ENCODE measurements around the gene IL3.

IL3 gene

DNA sequence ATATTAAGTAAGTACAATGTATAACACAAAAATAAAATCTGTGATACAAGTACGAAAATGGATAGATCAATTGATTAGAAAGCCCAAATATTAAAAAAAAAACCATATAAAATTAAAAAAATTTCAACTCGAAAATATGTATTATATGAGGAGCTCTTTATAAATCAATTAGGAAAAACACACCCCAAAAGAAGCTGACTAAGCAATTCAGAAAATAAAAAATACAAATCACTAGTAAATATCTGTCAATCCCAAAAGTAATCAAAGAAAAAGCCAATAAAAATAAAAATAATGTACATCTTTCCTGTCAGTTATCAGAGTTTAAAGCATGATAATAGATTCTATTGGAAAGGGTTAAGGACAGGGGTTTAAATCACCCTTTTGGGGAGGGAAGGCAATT lies 38.8 kb upstream of the IL3 start:
- no peak for TF ChIP-seq CTCF (IDR thresholded peaks at IDR 0.05; ENCODE audit: low read depth, low read length)
- H3K4me3 ChIP-seq (ENCODE audit: low read depth, low read length): no peak overlapping the region
- no peak for DNase-seq (ENCODE audit: low read depth, low spot score)
- in situ Hi-C loops (cut with HindIII; ENCODE audit: low sequenced_read_pairs): no loop called here

DNA sequence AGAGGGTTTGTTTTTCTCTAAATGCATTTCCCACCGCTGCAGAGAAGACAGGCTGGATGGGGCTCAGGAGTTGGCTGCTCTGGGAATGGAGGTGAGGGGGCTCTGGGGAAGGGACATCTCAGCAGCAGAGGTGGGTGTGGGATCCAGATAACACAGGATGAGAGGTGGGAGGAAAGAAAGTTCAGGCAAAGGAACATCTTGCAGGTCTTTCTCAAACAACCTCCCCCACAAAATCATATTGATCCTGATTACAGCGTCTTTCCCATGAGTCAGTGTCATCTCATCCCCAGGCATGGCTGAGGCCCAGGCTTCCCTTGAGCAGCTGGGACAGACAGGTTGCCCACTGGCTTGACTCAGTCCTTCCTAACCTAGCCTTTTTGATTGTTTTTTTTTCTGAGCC lies 37.7 kb upstream of the IL3 start:
- no peak for DNase-seq (ENCODE audit: low read depth, low spot score)
- no peak overlapping the region for H3K4me3 ChIP-seq (ENCODE audit: low read depth, low read length)
- in situ Hi-C loops (cut with HindIII; ENCODE audit: low sequenced_read_pairs): no loop called here
- TF ChIP-seq CTCF (IDR thresholded peaks at IDR 0.05; ENCODE audit: low read depth, low read length): no peak

DNA sequence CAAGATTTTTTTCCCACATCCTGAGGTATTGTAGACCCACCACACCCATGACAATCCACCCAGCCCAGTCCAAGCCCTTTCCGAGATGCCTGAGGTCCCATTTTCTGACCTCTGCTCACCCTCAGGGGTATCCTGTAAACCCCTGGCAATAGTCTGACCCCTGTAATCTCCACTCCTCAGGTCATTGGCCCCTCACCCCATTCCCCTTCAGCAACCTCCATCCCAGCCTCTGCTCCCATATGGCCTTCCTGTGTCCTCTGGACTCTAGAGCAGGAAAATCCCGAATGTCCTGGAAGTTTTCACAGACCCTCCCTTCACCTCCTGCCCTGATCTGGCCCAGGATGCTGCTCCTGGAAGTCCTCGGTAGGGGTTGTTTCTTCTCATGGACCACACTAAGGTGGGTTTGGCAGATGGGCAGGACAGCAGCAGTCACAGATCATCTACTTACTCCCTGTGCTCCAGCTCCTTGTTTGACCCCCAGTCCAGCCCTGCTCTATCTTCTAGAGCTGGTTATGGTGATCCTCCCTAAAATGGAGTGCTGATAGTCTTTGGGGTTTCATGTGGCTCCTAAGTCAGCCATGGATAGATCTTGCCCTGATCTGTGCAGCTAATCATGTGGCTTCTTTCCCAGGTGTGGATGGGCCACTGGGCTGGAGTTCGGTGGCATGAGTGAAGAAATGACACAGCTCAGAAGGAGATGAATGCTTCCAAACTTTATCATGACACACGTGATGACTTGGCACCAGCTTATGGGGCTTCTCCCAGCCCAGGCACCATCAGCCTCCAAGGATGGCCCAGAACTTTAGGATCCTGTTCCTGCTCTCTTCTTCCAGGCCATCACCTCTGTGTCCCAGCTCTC lies 37.0 kb upstream of the IL3 start:
- no peak for DNase-seq (ENCODE audit: low read depth, low spot score)
- no peak overlapping the region for H3K4me3 ChIP-seq (ENCODE audit: low read depth, low read length)
- in situ Hi-C loops (cut with HindIII; ENCODE audit: low sequenced_read_pairs): no loop called here
- TF ChIP-seq CTCF (IDR thresholded peaks at IDR 0.05; ENCODE audit: low read depth, low read length): no peak

GRCh38 chr5:132024117-132024435 lies 36.4 kb upstream of the IL3 start:
- TF ChIP-seq CTCF (IDR thresholded peaks at IDR 0.05; ENCODE audit: low read depth, low read length): no peak
- in situ Hi-C loops (cut with HindIII; ENCODE audit: low sequenced_read_pairs): no loop called here
- no peak overlapping the region for H3K4me3 ChIP-seq (ENCODE audit: low read depth, low read length)
- no peak for DNase-seq (ENCODE audit: low read depth, low spot score)

GRCh38 chr5:132024789-132025402 lies 35.6 kb upstream of the IL3 start:
- no peak for TF ChIP-seq CTCF (IDR thresholded peaks at IDR 0.05; ENCODE audit: low read depth, low read length)
- no peak overlapping the region for H3K4me3 ChIP-seq (ENCODE audit: low read depth, low read length)
- no peak for DNase-seq (ENCODE audit: low read depth, low spot score)
- in situ Hi-C loops (cut with HindIII; ENCODE audit: low sequenced_read_pairs): no loop called here

DNA sequence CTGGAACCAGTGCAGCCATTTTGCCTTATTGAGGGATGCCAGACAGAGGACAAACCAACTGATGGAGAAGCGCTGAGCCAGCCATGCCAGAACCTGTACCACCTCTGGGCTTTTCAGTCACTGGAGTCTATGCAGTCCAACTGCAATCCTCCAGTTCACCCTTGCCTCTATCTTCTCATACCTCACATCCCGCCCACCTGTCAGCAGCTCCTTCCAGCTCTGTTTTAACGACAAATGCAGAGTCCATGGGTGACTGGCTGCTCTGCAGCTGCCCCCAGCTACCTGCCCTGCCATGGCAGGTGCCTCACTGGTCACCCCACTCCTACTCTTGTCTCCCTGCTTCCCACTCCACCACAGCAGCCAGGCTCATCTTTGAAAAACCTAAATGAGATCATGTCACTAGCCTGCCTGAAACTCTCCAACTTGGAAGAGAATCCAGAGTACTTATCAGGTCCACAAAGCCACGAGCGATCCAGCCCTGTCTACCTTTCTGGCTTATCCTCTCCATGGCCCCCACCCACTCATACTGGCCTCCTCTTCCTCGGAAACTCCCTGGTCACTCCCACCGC lies 35.0 kb upstream of the IL3 start:
- in situ Hi-C loops (cut with HindIII; ENCODE audit: low sequenced_read_pairs): no loop called here
- H3K4me3 ChIP-seq (ENCODE audit: low read depth, low read length): no peak overlapping the region
- no peak for DNase-seq (ENCODE audit: low read depth, low spot score)
- TF ChIP-seq CTCF (IDR thresholded peaks at IDR 0.05; ENCODE audit: low read depth, low read length): no peak

Measured in astrocyte of the spinal cord (primary cell).